Panc1 (cell line): ENCODE results near the gene ARHGEF12. TPM values are rescaled to one million over a fixed set of nuclear protein-coding genes. Genes with fewer than 3 reads are reported as not detected.
A peak's percentile ranks its signal among the peaks of the same experiment; 100 is the strongest.

Experiments used
- ATAC-seq: fragments of 200-7000 bp; cut with Tn5 transposase; 2 replicates; pipeline ENCODE4 v1.9.1; 2020; ENCODE audit warnings: mild to moderate bottlenecking, moderate library complexity
- BruUV-seq: library from RNA; stranded (reverse); fragments of 400-500 nt; replicated peaks from 2 replicates; lab custom pipeline; 2021; lab: Mats Ljungman, UMichigan
- CTCF ChIA-PET: fragments of 300-600 bp; sonication (Branson Sonifier 250); formaldehyde crosslinking; loops from one replicate; lab custom pipeline; 2022; ENCODE audit warnings: antibody characterized with exemption; lab: Charles Lee
- POLR2A ChIA-PET: fragments of 300-600 bp; sonication (Branson Sonifier 250); formaldehyde crosslinking; loops from one replicate; lab custom pipeline; 2022; ENCODE audit warnings: antibody characterized with exemption; lab: Charles Lee
- DNase-seq: peaks from one replicate; pipeline ENCODE4 v3.0.0-alpha.2; 2010; ENCODE audit warnings: low read depth, low spot score
- H3K27ac ChIP-seq: 2 replicates; pipeline ENCODE4 v1.5.1; 2011; ENCODE audit warnings: mild to moderate bottlenecking, low read length, inconsistent platforms
- H3K27me3 ChIP-seq: fragments of 200-500 bp; sonication (Bioruptor generic); 2 replicates; pipeline ENCODE4 v1.6.0; 2014; ENCODE audit warnings: low read length, inconsistent platforms; ENCODE audit not compliant: control insufficient read depth, insufficient read depth
- H3K36me3 ChIP-seq: fragments of 200-500 bp; sonication (Bioruptor generic); 2 replicates; pipeline ENCODE4 v1.5.1; 2014; ENCODE audit warnings: inconsistent platforms, mild to moderate bottlenecking, low read length, moderate library complexity; ENCODE audit not compliant: control insufficient read depth, insufficient read depth
- H3K4me1 ChIP-seq: 2 replicates; pipeline ENCODE4 v1.5.1; 2011; ENCODE audit warnings: inconsistent platforms, mild to moderate bottlenecking, low read length, moderate library complexity; ENCODE audit not compliant: control insufficient read depth, insufficient read depth
- H3K4me3 ChIP-seq, 2 experiments: 2 replicates each; pipeline ENCODE4 v1.5.1; 2011 to 2012; ENCODE audit warnings: low read depth in 2 of 2, low read length in 2 of 2, mild to moderate bottlenecking in 2 of 2, inconsistent platforms in 1 of 2, moderate library complexity in 1 of 2
- H3K9me3 ChIP-seq: fragments of 200-500 bp; sonication (Bioruptor generic); 2 replicates; pipeline ENCODE4 v1.5.1; 2014; ENCODE audit warnings: low read depth, mild to moderate bottlenecking, inconsistent platforms, low read length, moderate library complexity; ENCODE audit not compliant: control insufficient read depth, insufficient read depth
- CTCF ChIP-seq: fragments of 450-650 bp; IDR thresholded peaks from 2 replicates; pipeline ENCODE4 v1.5.1; 2017; ENCODE audit warnings: mild to moderate bottlenecking
- POLR2AphosphoS5 ChIP-seq: IDR thresholded peaks from 2 replicates; pipeline ENCODE4 v1.6.1; 2012; ENCODE audit warnings: mild to moderate bottlenecking, low read depth, low read length, moderate library complexity
- REST ChIP-seq, 2 experiments: IDR thresholded peaks; 2 replicates each; pipeline ENCODE4 v1.6.1; 2011 to 2012; ENCODE audit warnings: low read depth in 2 of 2, control low read depth in 1 of 2, low read length in 1 of 2, mild to moderate bottlenecking in 1 of 2, moderate library complexity in 1 of 2; ENCODE audit not compliant: insufficient read depth in 1 of 2
- SIN3A ChIP-seq: IDR thresholded peaks from 2 replicates; pipeline ENCODE4 v1.6.1; 2012; ENCODE audit warnings: low read depth, mild to moderate bottlenecking, low read length, moderate library complexity, borderline replicate concordance; ENCODE audit not compliant: insufficient read depth
- TCF7L2 ChIP-seq: IDR thresholded peaks from 2 replicates; pipeline ENCODE4 v1.6.1; 2011; ENCODE audit warnings: mild to moderate bottlenecking, low read depth, low read length, inconsistent platforms
- in situ Hi-C: cut with HindIII; loops from 2 replicates; pipeline ENCODE4 v1.10.0; 2016; ENCODE audit warnings: low sequenced_read_pairs, low pct_unique_long_range_greater_than_20kb
- intact Hi-C: fragments of 100-400 bp; cut with micrococcal nuclease; formaldehyde crosslinking; loops from one replicate; pipeline ENCODE4 v1.10.0; 2022; ENCODE audit not compliant: unreplicated experiment
- total RNA-seq: library from RNA; stranded (reverse); gene quantifications from one replicate; pipeline ENCODE4 v1.2.1, GENCODE V29; 2021; ENCODE audit not compliant: unreplicated experiment

Gene ARHGEF12
- total RNA-seq, 1 experiment from 2014 or later = 182 TPM

- ChIA-PET POLR2A (interaction anchor here (0.6 to 1.5 kb wide), 5 partner anchors 32 to 101 kb away, joined by 3 to 5 read pairs (median 4); no protein-coding TSS in a partner anchor), CTCF (interaction anchor here (0.6 to 1.0 kb wide), 3 partner anchors 86 to 95 kb away, joined by 3 read pairs; no protein-coding TSS in a partner anchor)
- H3K4me3 ChIP-seq = peak overlapping the region; percentile 6 to 14; a peak in 3 of 4 replicates
- no peaks in the 10 kb centered on the region for H3K9me3 ChIP-seq
- no peak; the same call in 1 of the 2 replicates for TF ChIP-seq TCF7L2
- TF ChIP-seq SIN3A = no peak
- peak; percentile 94 for TF ChIP-seq POLR2AphosphoS5
- no peak for TF ChIP-seq CTCF
- peak in 1 of 2 experiments; percentile 45; a peak in 2 of 4 replicates for TF ChIP-seq REST (IDR thresholded peaks at IDR 0.05; ENCODE audit: insufficient read depth in 1 of 2, low read depth in 2 of 2, low read length in 1 of 2)
- DNase-seq = peak; percentile 99
- in situ Hi-C loops (no loop called here), intact Hi-C loops (loop anchor here (1.0 kb wide), 1 partner anchor 95 kb away; no protein-coding TSS in a partner anchor)
- peak overlapping the region; percentile 99 for H3K27ac ChIP-seq
- peak; percentile 98 for ATAC-seq
- BruUV-seq = TSS peak; percentile 8
- no peaks in the 10 kb centered on the region for H3K27me3 ChIP-seq
- H3K4me1 ChIP-seq = peaks cover 61% of the 10 kb centered on the region
- peaks cover 30% of the 10 kb centered on the region; the same call in 1 of the 2 replicates for H3K36me3 ChIP-seq
Observed at GRCh38 chr11:120432056-120433018, 96.1 kb downstream of the ARHGEF12 start.

DNA sequence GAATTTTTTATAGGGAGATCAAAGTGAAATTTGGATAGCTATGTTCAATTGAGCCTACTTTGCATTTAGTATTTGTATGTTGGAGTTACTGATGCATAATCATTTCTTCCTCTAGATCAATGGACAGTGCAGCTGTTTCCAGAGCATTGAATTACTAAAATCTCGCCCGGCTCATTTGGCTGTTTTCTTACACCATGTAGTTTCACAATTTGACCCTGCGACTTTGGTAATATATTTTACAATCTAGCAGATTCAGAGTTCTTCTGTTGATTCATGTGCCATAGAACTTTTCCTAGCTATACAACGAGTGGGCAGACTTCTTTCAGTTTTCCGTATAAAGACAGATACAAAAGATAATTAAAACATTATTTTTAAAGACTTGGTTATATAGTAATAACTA is 105.4 kb downstream of the ARHGEF12 start:
- Histone ChIP-seq H3K27ac (no peak overlapping the region), H3K36me3 (peaks cover 51% of the 10 kb centered on the region), H3K4me1 (no peaks in the 10 kb centered on the region), H3K27me3 (no peaks in the 10 kb centered on the region), H3K9me3 (no peaks in the 10 kb centered on the region), H3K4me3 (no peak overlapping the region)
- DNase-seq (no peak), ATAC-seq (no peak)
- no TSS peak for BruUV-seq
- POLR2A ChIA-PET = interaction anchor here (0.6 kb wide), 1 partner anchor 15 kb away, joined by 3 read pairs; no protein-coding TSS in a partner anchor
- in situ Hi-C loops = no loop called here
- intact Hi-C loops = no loop called here
- TF ChIP-seq TCF7L2 = no peak
- TF ChIP-seq CTCF = no peak
- TF ChIP-seq POLR2AphosphoS5 = no peak
- TF ChIP-seq REST (IDR thresholded peaks at IDR 0.05; ENCODE audit: insufficient read depth in 1 of 2, low read depth in 2 of 2, low read length in 1 of 2) = no peak
- no peak for TF ChIP-seq SIN3A
- CTCF ChIA-PET = interaction anchor here (0.5 kb wide), 1 partner anchor 490 kb away, joined by 5 read pairs; no protein-coding TSS in a partner anchor
